GM08714 (cell line): ENCODE data around the gene STARD8.

Experiments used
- H3K4me3 ChIP-seq: fragments of 200-500 bp; sonication (Bioruptor generic); 2 replicates; pipeline ENCODE4 v1.5.1; 2014; ENCODE audit warnings: mild to moderate bottlenecking, low read length, inconsistent platforms
- ZNF274 ChIP-seq: IDR thresholded peaks from 2 replicates; pipeline ENCODE4 v1.6.1; 2012; ENCODE audit warnings: mild to moderate bottlenecking, low read depth, low read length

The STARD8 gene

DNA sequence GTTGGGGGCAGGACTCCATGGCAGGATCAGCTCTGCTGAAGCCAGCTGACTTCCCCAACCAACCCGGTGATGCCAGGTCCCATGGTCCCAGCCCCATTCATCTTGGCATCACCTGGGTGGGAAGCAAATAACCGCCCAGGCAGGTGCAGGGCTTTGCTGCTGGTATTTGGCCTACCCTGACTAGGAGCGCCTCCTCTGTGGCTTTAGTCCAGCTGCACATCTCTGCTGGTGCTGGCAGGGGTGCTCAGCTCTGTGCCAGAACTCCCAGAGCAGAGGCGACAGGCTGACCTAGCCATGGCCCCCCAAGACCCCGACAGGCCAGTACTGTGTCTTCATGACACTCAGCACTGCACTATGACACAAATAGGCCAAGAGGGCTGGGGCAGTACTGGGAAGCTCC is 64.4 kb downstream of the STARD8 start:
- no peak overlapping the region for H3K4me3 ChIP-seq
- TF ChIP-seq ZNF274, result no peak

DNA sequence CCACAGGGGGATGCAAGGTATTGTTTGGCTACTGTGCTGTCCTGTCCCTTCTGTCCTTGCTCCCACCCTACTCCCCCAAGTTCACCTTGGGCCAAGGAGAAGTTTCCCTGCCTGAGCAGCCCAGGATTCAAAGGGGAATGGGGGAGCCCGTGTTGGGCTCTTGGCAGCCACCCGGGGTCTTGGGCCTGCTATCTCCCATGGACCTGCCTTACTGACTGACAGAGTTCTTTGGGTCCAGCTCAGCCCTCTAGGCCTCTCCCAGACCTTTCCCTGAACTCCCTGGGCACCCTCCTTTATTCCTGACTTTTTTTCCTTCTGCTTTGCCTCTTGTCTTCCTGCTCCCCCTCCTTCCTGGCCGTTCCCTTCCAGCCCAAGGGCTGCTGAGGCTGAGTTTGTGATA is 67.4 kb downstream of the STARD8 start:
- TF ChIP-seq ZNF274, result no peak
- no peak overlapping the region for H3K4me3 ChIP-seq

DNA sequence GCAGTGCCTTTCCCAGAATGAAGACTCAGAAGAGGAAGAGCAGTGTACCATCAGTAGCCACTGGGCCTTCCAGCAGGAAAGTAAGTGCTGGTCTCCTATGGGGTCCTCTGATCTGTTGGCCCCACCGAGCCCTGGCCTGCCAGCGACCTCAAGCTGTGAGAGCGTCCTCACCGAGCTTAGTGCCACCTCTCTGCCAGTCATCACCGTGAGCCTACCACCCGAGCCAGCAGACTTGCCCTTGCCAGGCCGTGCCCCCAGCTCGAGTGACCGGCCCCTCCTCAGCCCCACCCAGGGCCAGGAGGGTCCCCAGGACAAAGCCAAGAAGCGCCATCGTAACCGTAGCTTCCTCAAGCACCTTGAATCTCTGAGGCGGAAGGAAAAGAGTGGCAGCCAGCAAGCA is 69.7 kb downstream of the STARD8 start:
- no peak for TF ChIP-seq ZNF274
- no peak overlapping the region for H3K4me3 ChIP-seq

- H3K4me3 ChIP-seq, result no peak overlapping the region
- no peak for TF ChIP-seq ZNF274
These were observed 70.4 kb downstream of the STARD8 start for GRCh38 chrX:68717663-68718442.

GRCh38 chrX:68718443-68718820 is 71.0 kb downstream of the STARD8 start:
- TF ChIP-seq ZNF274, result no peak
- H3K4me3 ChIP-seq, result no peak overlapping the region

GRCh38 chrX:68719181-68719903 is 71.9 kb downstream of the STARD8 start:
- TF ChIP-seq ZNF274, result no peak
- H3K4me3 ChIP-seq, result no peak overlapping the region

DNA sequence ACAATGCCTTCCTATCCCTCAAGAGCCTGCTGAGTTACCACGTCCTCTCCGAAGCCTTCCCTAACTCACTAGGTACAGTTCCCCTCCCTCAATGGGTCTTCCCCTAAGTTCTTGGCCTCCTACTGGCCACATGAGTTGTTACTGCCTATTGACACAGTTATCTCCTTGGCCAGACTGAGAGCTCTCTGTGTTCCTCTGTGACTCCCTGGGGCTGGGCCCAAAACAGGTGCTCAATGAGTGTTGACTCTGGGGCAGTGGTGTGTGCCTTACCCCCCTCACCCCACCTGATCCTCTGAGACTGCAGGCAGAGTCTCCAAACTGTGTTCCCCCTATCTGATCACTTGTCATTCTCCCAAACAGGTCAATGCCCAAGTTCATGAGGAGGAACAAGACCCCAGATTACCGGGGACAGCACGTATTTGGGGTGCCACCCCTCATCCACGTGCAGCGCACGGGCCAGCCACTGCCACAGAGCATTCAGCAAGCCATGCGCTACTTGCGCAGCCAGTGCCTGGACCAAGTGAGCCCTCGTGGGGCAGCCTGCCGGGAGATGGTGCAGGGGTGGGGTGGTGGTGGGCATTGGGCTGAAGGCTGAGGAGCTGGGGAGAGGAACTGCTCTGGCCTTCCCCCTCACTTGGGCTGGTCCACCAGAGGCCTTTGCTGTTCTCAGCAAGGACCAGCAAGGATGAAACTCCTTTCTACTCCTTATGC is 72.6 kb downstream of the STARD8 start:
- no peak overlapping the region for H3K4me3 ChIP-seq
- TF ChIP-seq ZNF274, result no peak

- H3K4me3 ChIP-seq, result no peak overlapping the region
- no peak for TF ChIP-seq ZNF274
These were observed 73.4 kb downstream of the STARD8 start for GRCh38 chrX:68720851-68721250.

DNA sequence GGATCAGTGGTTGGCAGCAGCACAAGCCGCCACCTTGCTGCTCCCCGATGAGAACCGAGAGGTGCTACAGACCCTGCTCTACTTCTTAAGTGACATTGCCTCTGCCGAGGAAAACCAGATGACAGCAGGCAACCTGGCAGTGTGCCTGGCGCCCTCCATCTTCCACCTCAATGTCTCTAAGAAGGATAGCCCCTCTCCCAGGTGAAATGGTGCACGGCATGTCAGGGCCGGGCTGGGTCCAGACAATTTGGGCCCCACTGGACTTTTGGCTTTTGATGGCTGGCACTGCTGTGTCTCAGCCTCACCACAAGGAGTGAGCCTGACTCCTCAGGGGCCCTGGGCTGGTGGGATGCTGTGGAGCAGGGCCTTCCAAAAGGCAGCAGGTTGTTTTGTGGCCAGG is 74.1 kb downstream of the STARD8 start:
- no peak for TF ChIP-seq ZNF274

GRCh38 chrX:68721991-68722860 is 74.8 kb downstream of the STARD8 start:
- no peak for TF ChIP-seq ZNF274
- H3K4me3 ChIP-seq, result no peak overlapping the region

More for the DNA sequence above, 74.1 kb downstream of the STARD8 start:
- no peak overlapping the region for H3K4me3 ChIP-seq

- no peak for TF ChIP-seq ZNF274
- H3K4me3 ChIP-seq, result no peak overlapping the region
These were observed 76.2 kb downstream of the STARD8 start for GRCh38 chrX:68723491-68724155.

GRCh38 chrX:68724531-68725020 is 77.1 kb downstream of the STARD8 start:
- TF ChIP-seq ZNF274, result no peak
- no peak overlapping the region for H3K4me3 ChIP-seq

- TF ChIP-seq ZNF274, result no peak
These were observed 78.4 kb downstream of the STARD8 start for GRCh38 chrX:68725756-68726365.

More at GRCh38 chrX:68725756-68726365, 78.4 kb downstream of the STARD8 start:
- no peak overlapping the region for H3K4me3 ChIP-seq
